NCI-H2196 (cell line): Measurements from ENCODE around the gene ITCH.
A peak's percentile ranks its signal among the peaks of the same experiment; 100 is the strongest.
"Not testable (repeated sequence)": the region's sequence is repeated elsewhere in the genome, so short reads cannot be mapped to it uniquely, and the experiment has no call there.

ENCODE experiments used
- DNase-seq: peaks from one replicate; lab custom pipeline; 2025; ENCODE audit not compliant: unreplicated experiment; lab: John Stamatoyannopoulos, UW

ITCH gene

GRCh38 chr20:34363062-34363464 lies at the start of gene ITCH:
ITCH (plus strand) TSS chr20:34363273; CDS start chr20:34393812, 30,539 bp downstream.
- peak; percentile 95 for DNase-seq

- DNase-seq, result no peak
Measured at GRCh38 chr20:34315236-34315635, 47.8 kb upstream of the ITCH start.

GRCh38 chr20:34316196-34316814 lies 46.8 kb upstream of the ITCH start:
- no peak for DNase-seq

- no peak for DNase-seq
Measured at GRCh38 chr20:34318609-34319443, 44.2 kb upstream of the ITCH start.

GRCh38 chr20:34320861-34321260 lies 42.2 kb upstream of the ITCH start:
- no peak for DNase-seq

GRCh38 chr20:34322267-34323105 lies 40.6 kb upstream of the ITCH start:
- no peak for DNase-seq

GRCh38 chr20:34324541-34324940 lies 38.5 kb upstream of the ITCH start:
- no peak for DNase-seq

GRCh38 chr20:34328207-34328606 lies 34.9 kb upstream of the ITCH start:
- DNase-seq, result not testable (repeated sequence)

- DNase-seq, result no peak
Measured at GRCh38 chr20:34328928-34329677, 34.0 kb upstream of the ITCH start.

- DNase-seq, result not testable (repeated sequence)
Measured at GRCh38 chr20:34330861-34331544, 32.1 kb upstream of the ITCH start.

GRCh38 chr20:34331838-34332237 lies 31.2 kb upstream of the ITCH start:
- no peak for DNase-seq

GRCh38 chr20:34332262-34332920 lies 30.7 kb upstream of the ITCH start:
- no peak for DNase-seq

- no peak for DNase-seq
Measured at GRCh38 chr20:34333786-34334185, 29.3 kb upstream of the ITCH start.

GRCh38 chr20:34334654-34335407 lies 28.2 kb upstream of the ITCH start:
- DNase-seq, result no peak

GRCh38 chr20:34337544-34337943 lies 25.5 kb upstream of the ITCH start:
- DNase-seq, result no peak

- DNase-seq, result no peak
Measured at GRCh38 chr20:34337982-34338726, 24.9 kb upstream of the ITCH start.

GRCh38 chr20:34340726-34341125 lies 22.3 kb upstream of the ITCH start:
- not testable (repeated sequence) for DNase-seq

- DNase-seq, result not testable (repeated sequence)
Measured at GRCh38 chr20:34341199-34341598, 21.9 kb upstream of the ITCH start.
